RWPE1 (cell line): ENCODE results near the gene MRPL38.
A peak's percentile ranks its signal among the peaks of the same experiment; 100 is the strongest.

ENCODE experiments used
- CTCF ChIA-PET: fragments of 350-600 bp; sonication (Branson Sonifier 250); formaldehyde crosslinking; extraction: SDS; loops from one replicate; lab custom pipeline; 2021; lab: Yijun Ruan, JAX
- POLR2A ChIA-PET: fragments of 400-600 bp; formaldehyde crosslinking; extraction: SDS; loops from one replicate; lab custom pipeline; 2020; ENCODE audit warnings: antibody characterized with exemption; ENCODE audit not compliant: low non-redundant PET; lab: Yijun Ruan, JAX
- DNase-seq: peaks from one replicate; pipeline ENCODE4 v3.0.0; 2012; ENCODE audit warnings: low spot score
- H3K27ac ChIP-seq: fragments of 450-650 bp; 2 replicates; pipeline ENCODE4 v1.5.1; 2017
- CTCF ChIP-seq: fragments of 450-650 bp; conservative IDR thresholded peaks from 2 replicates; pipeline ENCODE4 v1.5.1; 2017; ENCODE audit warnings: low read depth, mild to moderate bottlenecking

The MRPL38 gene

GRCh38 chr17:75904749-75905521 lies at the start of gene MRPL38:
Gene MRPL38, minus strand, starts transcription at chr17:75904884. Its CDS starts 9 bp downstream, at chr17:75904875.
- peak; percentile 97 for TF ChIP-seq CTCF
- peak; percentile 95 for DNase-seq
- peak within 1 kb of the TSS; percentile 95 for H3K27ac ChIP-seq
- ChIA-PET POLR2A (no interaction called here), CTCF (interaction anchor here (0.5 to 1.6 kb wide), 15 partner anchors 8 to 767 kb away, joined by 3 to 6 read pairs (median 4); partner anchors contain the start of genes CDK3 and TRIM65)

GRCh38 chr17:75950855-75951554 lies 46.3 kb upstream of the MRPL38 start:
- DNase-seq: no peak
- ChIA-PET POLR2A (interaction anchor here (0.6 kb wide), 1 partner anchor 123 kb away, joined by 4 read pairs; the partner anchor contains the start of gene GALR2), CTCF (no interaction called here)
- no peak overlapping the region for H3K27ac ChIP-seq
- no peak for TF ChIP-seq CTCF

GRCh38 chr17:75950421-75950820 lies 45.7 kb upstream of the MRPL38 start:
- DNase-seq: no peak
- ChIA-PET POLR2A (no interaction called here), CTCF (no interaction called here)
- no peak overlapping the region for H3K27ac ChIP-seq
- TF ChIP-seq CTCF: no peak

GRCh38 chr17:75945211-75945610 lies 40.5 kb upstream of the MRPL38 start:
- TF ChIP-seq CTCF: no peak
- no peak for DNase-seq
- ChIA-PET POLR2A (no interaction called here), CTCF (interaction anchor here (0.7 kb wide), 1 partner anchor 470 kb away, joined by 3 read pairs; no protein-coding TSS in a partner anchor)
- H3K27ac ChIP-seq: no peak overlapping the region

- ChIA-PET CTCF (interaction anchor here (0.5 kb wide), 1 partner anchor 15 kb away, joined by 3 read pairs; no protein-coding TSS in a partner anchor), POLR2A (no interaction called here)
- no peak for TF ChIP-seq CTCF
- no peak for DNase-seq
- H3K27ac ChIP-seq: no peak overlapping the region
Measured at GRCh38 chr17:75943491-75943890, 38.8 kb upstream of the MRPL38 start.

- no peak for TF ChIP-seq CTCF
- POLR2A ChIA-PET: no interaction called here
- CTCF ChIA-PET: no interaction called here
- no peak for DNase-seq
- H3K27ac ChIP-seq: no peak overlapping the region
Measured at GRCh38 chr17:75942473-75942872, 37.8 kb upstream of the MRPL38 start.
